IMR-90 (cell line): ENCODE results near the gene GABBR2. TPM values are rescaled to one million over a fixed set of nuclear protein-coding genes. Genes with fewer than 3 reads are reported as not detected.

Experiments
- ATAC-seq: fragments of 200-7000 bp; cut with Tn5 transposase; 2 replicates; pipeline ENCODE4 v1.9.1; 2020; ENCODE audit warnings: low read depth, mild to moderate bottlenecking, moderate library complexity
- BruUV-seq: library from RNA; stranded (reverse); fragments of 400-500 nt; replicated peaks from 2 replicates; lab custom pipeline; 2021; lab: Mats Ljungman, UMichigan
- CTCF ChIA-PET: fragments of 300-600 bp; formaldehyde crosslinking; extraction: SDS; loops from one replicate; lab custom pipeline; 2021; ENCODE audit warnings: antibody characterized with exemption; lab: Yijun Ruan, JAX
- POLR2A ChIA-PET: fragments of 300-600 bp; sonication (Branson Sonifier 250); formaldehyde crosslinking; loops from one replicate; lab custom pipeline; 2022; ENCODE audit warnings: antibody characterized with exemption; ENCODE audit not compliant: unreplicated experiment; lab: Charles Lee
- DNase-seq: peaks from one replicate; pipeline ENCODE4 v3.0.0; 2013
- H2AFZ ChIP-seq: replicated peaks from 2 replicates; pipeline ENCODE3; 2013; ENCODE audit warnings: low read length, mild to moderate bottlenecking; ENCODE audit not compliant: poor library complexity
- H2AK5ac ChIP-seq: 2 replicates; pipeline ENCODE4 v1.6.1; 2013; ENCODE audit warnings: low read depth, low read length, inconsistent platforms
- H2AK9ac ChIP-seq: replicated peaks from 2 replicates; pipeline ENCODE3; 2013; ENCODE audit warnings: mild to moderate bottlenecking, low read depth, low read length, moderate library complexity; ENCODE audit not compliant: poor library complexity
- H2BK120ac ChIP-seq: 2 replicates; pipeline ENCODE4 v1.6.1; 2013; ENCODE audit warnings: low read depth, low read length, inconsistent platforms
- H2BK15ac ChIP-seq: 3 replicates; pipeline ENCODE4 v1.6.1; 2013; ENCODE audit warnings: low read depth, low read length, inconsistent platforms
- H2BK20ac ChIP-seq: 2 replicates; pipeline ENCODE4 v1.6.1; 2013; ENCODE audit warnings: low read depth, mild to moderate bottlenecking, inconsistent platforms, low read length, moderate library complexity
- H2BK5ac ChIP-seq: 2 replicates; pipeline ENCODE4 v1.6.1; 2013; ENCODE audit warnings: mild to moderate bottlenecking, low read depth, low read length, inconsistent platforms; ENCODE audit not compliant: poor library complexity, severe bottlenecking
- H3K14ac ChIP-seq: replicated peaks from 2 replicates; pipeline ENCODE4 v1.6.1; 2013; ENCODE audit warnings: low read depth, low read length, inconsistent platforms
- H3K18ac ChIP-seq: 2 replicates; pipeline ENCODE4 v1.6.1; 2013; ENCODE audit warnings: low read depth, low read length, control low read depth
- H3K23ac ChIP-seq: 2 replicates; pipeline ENCODE4 v1.6.1; 2013; ENCODE audit warnings: low read depth, low read length, inconsistent platforms
- H3K27ac ChIP-seq: 2 replicates; pipeline ENCODE4 v1.5.1; 2013; ENCODE audit warnings: mild to moderate bottlenecking, control low read depth, low read length; ENCODE audit not compliant: insufficient read depth
- H3K27me3 ChIP-seq: 2 replicates; pipeline ENCODE4 v1.6.1; 2013; ENCODE audit warnings: low read length; ENCODE audit not compliant: control insufficient read depth, insufficient read depth
- H3K36me3 ChIP-seq: 2 replicates; pipeline ENCODE4 v1.6.1; 2013; ENCODE audit warnings: low read length, mixed read lengths; ENCODE audit not compliant: control insufficient read depth, insufficient read depth
- H3K4ac ChIP-seq: 2 replicates; pipeline ENCODE4 v1.6.1; 2013; ENCODE audit warnings: low read depth, low read length, inconsistent platforms
- H3K4me1 ChIP-seq: 2 replicates; pipeline ENCODE4 v1.6.1; 2013; ENCODE audit warnings: low read length, mixed read lengths; ENCODE audit not compliant: control insufficient read depth, insufficient read depth
- H3K4me2 ChIP-seq: 2 replicates; pipeline ENCODE4 v1.6.1; 2013; ENCODE audit warnings: low read depth, mild to moderate bottlenecking, control low read depth, low read length, moderate library complexity
- H3K4me3 ChIP-seq: 2 replicates; pipeline ENCODE4 v1.5.1; 2013; ENCODE audit warnings: low read depth, mild to moderate bottlenecking, control low read depth, low read length, moderate library complexity; ENCODE audit not compliant: insufficient read depth
- H3K56ac ChIP-seq: 2 replicates; pipeline ENCODE4 v1.6.1; 2013; ENCODE audit warnings: low read length, inconsistent platforms; ENCODE audit not compliant: insufficient read depth; ENCODE audit errors: extremely low read depth
- H3K79me1 ChIP-seq, 2 experiments: 2 replicates each; pipeline ENCODE4 v1.6.1; 2013; ENCODE audit warnings: low read length in 2 of 2, inconsistent platforms in 1 of 2, low read depth in 1 of 2
- H3K9ac ChIP-seq: 2 replicates; pipeline ENCODE4 v1.6.1; 2013; ENCODE audit warnings: low read depth, low read length, control low read depth
- H3K9me1 ChIP-seq: 2 replicates; pipeline ENCODE4 v1.6.1; 2013; ENCODE audit warnings: low read length, inconsistent platforms; ENCODE audit not compliant: insufficient read depth
- H3K9me3 ChIP-seq: 2 replicates; pipeline ENCODE4 v1.6.1; 2013; ENCODE audit warnings: low read length; ENCODE audit not compliant: control insufficient read depth, insufficient read depth
- H4K20me1 ChIP-seq: 2 replicates; pipeline ENCODE4 v1.6.1; 2013; ENCODE audit warnings: low read length, inconsistent platforms; ENCODE audit not compliant: insufficient read depth
- H4K5ac ChIP-seq: 2 replicates; pipeline ENCODE4 v1.6.1; 2013; ENCODE audit warnings: mild to moderate bottlenecking, low read depth, low read length, control low read depth
- H4K8ac ChIP-seq, 2 experiments: 2 replicates each; pipeline ENCODE4 v1.6.1; 2013; ENCODE audit warnings: low read depth in 2 of 2, low read length in 2 of 2, control low read depth in 1 of 2, inconsistent platforms in 1 of 2
- H4K91ac ChIP-seq: 2 replicates; pipeline ENCODE4 v1.6.1; 2013; ENCODE audit warnings: low read depth, low read length, inconsistent platforms; ENCODE audit not compliant: insufficient read depth
- BHLHE40 ChIP-seq: fragments of 150-350 bp; IDR thresholded peaks from 2 replicates; pipeline ENCODE4 v1.6.1; 2016; ENCODE audit warnings: mild to moderate bottlenecking, low read depth, low read length
- CHD1 ChIP-seq: IDR thresholded peaks from 2 replicates; pipeline ENCODE4 v1.6.1; 2012; ENCODE audit warnings: low read depth, low read length, improper control_type of control experiment
- FOS ChIP-seq: fragments of 150-350 bp; IDR thresholded peaks from 2 replicates; pipeline ENCODE4 v1.6.1; 2016; ENCODE audit warnings: low read depth, low read length
- MAFK ChIP-seq: IDR thresholded peaks from 2 replicates; pipeline ENCODE4 v1.6.1; 2012; ENCODE audit warnings: low read depth, low read length, improper control_type of control experiment
- MAZ ChIP-seq: IDR thresholded peaks from 2 replicates; pipeline ENCODE4 v1.6.1; 2012; ENCODE audit warnings: low read depth, mild to moderate bottlenecking, low read length, improper control_type of control experiment, moderate library complexity, borderline replicate concordance
- MXI1 ChIP-seq: IDR thresholded peaks from 2 replicates; pipeline ENCODE4 v1.6.1; 2012; ENCODE audit warnings: low read depth, mild to moderate bottlenecking, low read length, moderate library complexity, borderline replicate concordance
- NFE2L2 ChIP-seq: fragments of 150-350 bp; IDR thresholded peaks from 2 replicates; pipeline ENCODE4 v1.6.1; 2016; ENCODE audit warnings: low read depth, mild to moderate bottlenecking, low read length
- POLR2A ChIP-seq: IDR thresholded peaks from 2 replicates; pipeline ENCODE4 v1.6.1; 2012; ENCODE audit warnings: mild to moderate bottlenecking, low read depth, low read length
- RAD21 ChIP-seq: IDR thresholded peaks from 2 replicates; pipeline ENCODE4 v1.6.1; 2012; ENCODE audit warnings: low read length, improper control_type of control experiment
- RCOR1 ChIP-seq: IDR thresholded peaks from 2 replicates; pipeline ENCODE4 v1.6.1; 2012; ENCODE audit warnings: mild to moderate bottlenecking, low read length, improper control_type of control experiment; ENCODE audit not compliant: insufficient replicate concordance
- RFX5 ChIP-seq: IDR thresholded peaks from 2 replicates; pipeline ENCODE4 v1.8.0; 2012; ENCODE audit warnings: low read depth, mild to moderate bottlenecking, low read length, moderate library complexity
- SMC3 ChIP-seq: fragments of 150-350 bp; IDR thresholded peaks from 2 replicates; pipeline ENCODE4 v1.6.1; 2016; ENCODE audit warnings: low read depth, mild to moderate bottlenecking, antibody characterized with exemption, low read length, moderate library complexity
- WGBS, 2 experiments: methylation state at CpG; one replicate each; pipeline versions ENCODE4 v1.1.5 to v1.1.7; 2013; ENCODE audit warnings: missing lambda C conversion rate in 2 of 2; ENCODE audit not compliant: insufficient read length in 1 of 2; ENCODE audit errors: extremely low coverage in 2 of 2; 5-methylcytosine and 5-hydroxymethylcytosine counted together
- dilution Hi-C: fragments of 300-500 bp; cut with HindIII; formaldehyde crosslinking; loops from one replicate; pipeline ENCODE4 v1.14.3; 2018; ENCODE audit warnings: low sequenced_read_pairs; ENCODE audit not compliant: unreplicated experiment
- in situ Hi-C: fragments of 300-500 bp; cut with MboI; formaldehyde crosslinking; loops from 3 replicates; pipeline ENCODE4 v1.14.3; 2019; ENCODE audit warnings: low sequenced_read_pairs, inconsistent platforms, mixed read lengths
- intact Hi-C: fragments of 100-400 bp; cut with micrococcal nuclease; formaldehyde crosslinking; loops from 2 replicates; pipeline ENCODE4 v1.10.0; 2022
- polyA plus RNA-seq, 3 experiments: library from polyadenylated mRNA; depleted of rRNA; stranded (reverse); fragments of >200 nt; gene quantifications; 2 replicates each; pipeline ENCODE4 v1.2.3, GENCODE V29; 2012; ENCODE audit warnings: low replicate concordance in 1 of 3
- total RNA-seq: library from RNA; depleted of rRNA; stranded (reverse); fragments of >200 nt; gene quantifications from 2 replicates; pipeline ENCODE4 v1.2.3, GENCODE V29; 2012
- TF ChIP-seq, protein P1 (sequence below): fragments of 150-350 bp; IDR thresholded peaks from 2 replicates; pipeline ENCODE4 v1.6.1; 2016; ENCODE audit warnings: low read depth, mild to moderate bottlenecking, low read length, moderate library complexity, borderline replicate concordance
- TF ChIP-seq, protein P2 (sequence below): fragments of 150-350 bp; IDR thresholded peaks from 2 replicates; pipeline ENCODE4 v1.6.1; 2017; ENCODE audit warnings: mild to moderate bottlenecking, antibody characterized with exemption, low read length, low read depth

The GABBR2 gene
- total and polyA plus RNA-seq, 2 of the 4 experiments (the other 2 are of a cell fraction): 14.2 to 20.3 TPM

DNA sequence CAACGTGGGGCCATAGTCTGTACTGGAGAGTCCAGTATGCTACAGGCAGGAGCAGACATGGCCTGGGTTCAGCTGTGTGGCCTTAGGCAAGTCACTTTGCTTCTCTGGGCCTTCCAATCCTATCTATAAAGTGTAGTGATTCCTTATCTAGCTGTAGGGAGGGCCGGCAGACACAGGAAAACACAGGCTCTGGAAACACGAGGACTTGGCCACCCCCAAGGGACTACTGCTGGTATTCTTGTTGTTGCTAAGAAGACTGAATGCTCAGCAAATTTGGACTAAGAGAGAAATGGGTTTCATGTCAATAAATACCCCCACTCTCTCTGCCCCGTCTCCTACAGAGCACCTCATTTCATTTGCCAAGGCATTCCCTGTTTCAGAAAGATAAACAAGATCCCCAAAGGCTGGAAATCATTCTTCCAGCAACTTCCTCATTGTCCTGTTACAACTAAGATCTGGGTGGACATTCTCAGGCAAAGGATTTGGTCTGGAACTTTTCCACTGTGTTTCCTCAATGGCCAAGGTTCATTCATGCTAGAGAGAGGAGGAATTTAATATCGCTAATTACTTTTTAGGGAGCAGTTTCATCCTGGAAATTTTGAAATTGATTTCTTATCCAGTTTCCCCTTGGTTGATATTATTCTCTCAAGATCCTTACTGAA is 105.8 kb downstream of the GABBR2 start:
- Histone ChIP-seq H3K56ac (0 out of 2 replicates have a peak overlapping the region, but pooled peaks have one; percentile 17), H3K9me1 (peaks cover 12% of the 10 kb centered on the region), H2AK5ac (peak overlapping the region; percentile 89), H3K23ac (peak overlapping the region; percentile 54), H2BK20ac (peak overlapping the region; percentile 73), H2AFZ (peak overlapping the region; percentile 76), H3K4me3 (no peak overlapping the region), H3K27me3 (no peaks in the 10 kb centered on the region), H2AK9ac (peak overlapping the region; percentile 71), H3K27ac (peak overlapping the region; percentile 21; the same call in 1 of the 2 replicates), H3K4me1 (peaks cover 27% of the 10 kb centered on the region), H4K8ac (peak overlapping the region; percentile 44 to 88), H4K20me1 (no peaks in the 10 kb centered on the region), H3K4me2 (0 out of 2 replicates have a peak overlapping the region, but pooled peaks have one; percentile 14), H3K79me1 (peaks cover 12 to 60% of the 10 kb centered on the region in 2 experiments), H2BK5ac (peak overlapping the region; percentile 79), H3K9ac (0 out of 2 replicates have a peak overlapping the region, but pooled peaks have one; percentile 5), H3K14ac (peak overlapping the region; percentile 50), H3K36me3 (no peaks in the 10 kb centered on the region), H4K5ac (peak overlapping the region; percentile 85), H3K9me3 (no peaks in the 10 kb centered on the region), H3K4ac (peak overlapping the region; percentile 84), H2BK120ac (peak overlapping the region; percentile 88), H3K18ac (peak overlapping the region; percentile 86), H2BK15ac (peak overlapping the region; percentile 81), H4K91ac (peak overlapping the region; percentile 90)
- dilution Hi-C loops: no loop called here
- in situ Hi-C loops: no loop called here
- POLR2A ChIA-PET: no interaction called here
- WGBS, 2 experiments: no CpG with 5 or more reads among the region's 5 CpGs
- no peak for DNase-seq
- CTCF ChIA-PET: no interaction called here
- intact Hi-C loops: loop anchor here (10.0 kb wide), 1 partner anchor 102 kb away; the partner anchor contains the start of gene GABBR2
- no peak for TF ChIP-seq POLR2A
- no peak for TF ChIP-seq CHD1
- TF ChIP-seq NFE2L2: no peak
- TF ChIP-seq MAZ: no peak
- no peak for TF ChIP-seq MXI1
- TF ChIP-seq RFX5: no peak
- TF ChIP-seq RCOR1: no peak
- no peak for TF ChIP-seq RAD21
- TF ChIP-seq FOS: no peak
- TF ChIP-seq SMC3: no peak
- TF ChIP-seq BHLHE40: no peak
- TF ChIP-seq MAFK: no peak
- TF ChIP-seq, protein P1, sequence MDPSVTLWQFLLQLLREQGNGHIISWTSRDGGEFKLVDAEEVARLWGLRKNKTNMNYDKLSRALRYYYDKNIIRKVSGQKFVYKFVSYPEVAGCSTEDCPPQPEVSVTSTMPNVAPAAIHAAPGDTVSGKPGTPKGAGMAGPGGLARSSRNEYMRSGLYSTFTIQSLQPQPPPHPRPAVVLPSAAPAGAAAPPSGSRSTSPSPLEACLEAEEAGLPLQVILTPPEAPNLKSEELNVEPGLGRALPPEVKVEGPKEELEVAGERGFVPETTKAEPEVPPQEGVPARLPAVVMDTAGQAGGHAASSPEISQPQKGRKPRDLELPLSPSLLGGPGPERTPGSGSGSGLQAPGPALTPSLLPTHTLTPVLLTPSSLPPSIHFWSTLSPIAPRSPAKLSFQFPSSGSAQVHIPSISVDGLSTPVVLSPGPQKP: no peak
- TF ChIP-seq, protein P2, sequence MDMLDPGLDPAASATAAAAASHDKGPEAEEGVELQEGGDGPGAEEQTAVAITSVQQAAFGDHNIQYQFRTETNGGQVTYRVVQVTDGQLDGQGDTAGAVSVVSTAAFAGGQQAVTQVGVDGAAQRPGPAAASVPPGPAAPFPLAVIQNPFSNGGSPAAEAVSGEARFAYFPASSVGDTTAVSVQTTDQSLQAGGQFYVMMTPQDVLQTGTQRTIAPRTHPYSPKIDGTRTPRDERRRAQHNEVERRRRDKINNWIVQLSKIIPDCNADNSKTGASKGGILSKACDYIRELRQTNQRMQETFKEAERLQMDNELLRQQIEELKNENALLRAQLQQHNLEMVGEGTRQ: no peak
- no TSS peak for BruUV-seq
- ATAC-seq: no peak
